GM20431 (cell line): ENCODE measurements around the gene SLCO2A1.

ENCODE experiments used
- in situ Hi-C: fragments of 300-500 bp; cut with MseI, MboI; formaldehyde crosslinking; loops from one replicate; pipeline ENCODE4 v1.15.0; 2020; ENCODE audit warnings: low sequenced_read_pairs; ENCODE audit not compliant: unreplicated experiment

Gene SLCO2A1

GRCh38 chr3:133917144-133917543 lies 112.6 kb downstream of the SLCO2A1 start:
- in situ Hi-C loops, result no loop called here

- in situ Hi-C loops, result no loop called here
Measured at GRCh38 chr3:133915685-133916658, 113.8 kb downstream of the SLCO2A1 start.

DNA sequence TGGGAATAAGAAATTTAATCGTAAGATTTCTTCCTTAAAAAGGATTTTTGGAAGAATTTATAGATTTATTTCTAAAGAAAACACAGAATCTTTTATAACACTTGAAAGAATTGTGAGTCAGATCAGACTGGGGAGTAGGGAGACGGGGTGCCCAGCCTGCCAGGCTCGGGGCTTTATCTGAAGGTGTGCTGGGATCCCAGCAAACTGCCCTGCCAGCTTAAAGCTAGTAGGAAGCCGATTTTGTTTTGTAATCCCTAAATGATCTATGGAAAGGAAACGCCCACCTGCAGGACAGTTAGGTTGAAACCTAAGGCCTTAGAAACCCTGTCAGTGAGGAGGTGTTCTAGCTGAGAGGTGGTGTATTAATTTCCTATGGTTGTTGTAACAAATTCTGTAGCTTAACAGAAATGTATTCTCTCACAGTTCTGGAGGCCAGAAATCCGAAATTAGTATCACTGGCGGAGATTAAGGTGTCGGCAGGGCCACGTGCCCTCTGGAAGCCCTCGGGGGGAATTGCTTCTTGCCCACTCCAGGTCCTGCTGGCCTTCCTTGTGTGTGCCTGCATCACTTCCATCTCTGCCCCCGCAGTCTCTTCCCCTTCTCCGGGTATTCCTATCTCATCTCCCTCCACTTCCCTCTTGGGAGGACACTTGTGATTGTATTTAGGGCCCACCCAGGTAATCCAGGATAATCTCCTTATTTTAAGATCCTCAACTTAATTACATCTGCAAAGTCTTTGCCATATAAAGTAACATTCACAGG lies 114.7 kb downstream of the SLCO2A1 start:
- in situ Hi-C loops, result no loop called here

- in situ Hi-C loops, result no loop called here
Measured at GRCh38 chr3:133910422-133910821, 119.3 kb downstream of the SLCO2A1 start.

- in situ Hi-C loops, result no loop called here
Measured at GRCh38 chr3:133905376-133905775, 124.3 kb downstream of the SLCO2A1 start.

DNA sequence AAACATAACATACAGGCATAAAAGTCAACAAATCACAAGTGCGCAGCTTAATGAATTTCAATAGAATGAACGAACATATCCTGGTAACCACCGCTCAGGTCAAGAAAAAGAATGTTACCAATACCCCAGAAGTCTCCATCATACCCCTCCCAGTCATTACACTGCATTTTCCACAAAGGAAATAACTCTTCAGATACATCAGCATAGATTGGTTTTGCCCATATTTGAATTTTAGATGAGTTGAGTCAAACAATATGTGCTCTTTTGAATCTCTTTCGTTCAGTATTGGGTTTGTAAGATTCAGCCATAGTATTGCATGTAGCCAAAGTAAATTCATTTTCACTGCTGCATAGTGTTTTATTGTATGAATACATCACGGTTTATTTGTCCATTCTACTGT lies 127.9 kb downstream of the SLCO2A1 start:
- in situ Hi-C loops, result no loop called here

- in situ Hi-C loops, result no loop called here
Measured at GRCh38 chr3:133901083-133901482, 128.6 kb downstream of the SLCO2A1 start.

GRCh38 chr3:133899311-133899710 lies 130.4 kb downstream of the SLCO2A1 start:
- in situ Hi-C loops, result no loop called here

DNA sequence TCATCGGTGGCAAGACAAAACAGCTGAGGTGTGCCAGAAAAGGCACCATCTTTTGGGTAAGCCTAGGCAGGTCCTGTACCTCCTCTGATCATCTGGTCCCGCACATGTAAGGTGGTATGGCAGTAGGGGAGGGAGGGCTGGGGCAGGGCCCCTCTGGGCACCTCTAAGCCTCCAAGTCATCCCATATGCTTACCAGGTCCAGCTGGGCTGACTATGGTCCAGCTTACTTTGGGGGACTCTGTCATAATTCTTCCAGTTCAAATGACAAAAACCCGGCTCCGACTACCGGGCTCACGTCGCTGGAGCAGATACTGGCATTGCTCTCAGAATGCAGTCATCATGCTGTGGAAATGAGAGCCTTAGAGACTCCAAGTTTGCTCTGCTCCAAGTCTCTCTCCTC lies 132.2 kb downstream of the SLCO2A1 start:
- in situ Hi-C loops, result no loop called here

DNA sequence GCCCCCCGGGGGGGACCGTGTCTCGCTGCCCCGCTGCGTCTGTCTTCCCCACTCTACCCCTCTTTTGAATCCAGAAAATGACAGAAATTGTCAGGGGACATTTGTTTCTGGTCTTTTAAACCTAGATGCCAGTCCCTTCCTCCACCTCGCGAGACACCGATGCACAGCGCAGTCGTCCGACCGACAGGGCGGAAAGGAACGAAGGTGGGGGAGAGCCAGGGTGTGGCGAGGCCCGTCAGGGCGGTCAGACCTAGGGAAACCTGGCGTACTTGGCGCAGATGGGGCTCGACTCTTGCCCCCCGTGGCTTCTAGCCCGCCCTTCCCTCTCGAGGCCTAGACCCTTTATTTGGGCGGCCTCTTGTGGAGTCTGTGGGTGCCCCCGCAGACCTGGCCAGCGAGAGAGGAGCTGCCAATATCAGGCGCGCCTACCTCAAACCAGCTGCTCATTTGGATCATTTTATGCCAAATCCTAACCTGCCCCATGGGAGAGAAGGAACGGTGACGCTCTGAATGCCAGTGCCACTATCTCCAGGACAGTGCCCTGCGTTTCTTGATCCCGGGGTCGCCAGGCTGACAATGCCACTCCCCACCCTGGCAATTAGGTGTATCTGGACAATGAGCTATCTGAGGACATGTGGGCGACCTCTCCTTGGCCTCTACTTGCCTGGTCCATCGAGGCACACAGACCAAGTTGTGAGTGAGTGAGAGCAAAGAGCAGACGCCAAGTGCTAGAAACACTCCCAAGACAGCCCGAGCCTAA lies 133.5 kb downstream of the SLCO2A1 start:
- in situ Hi-C loops, result no loop called here

DNA sequence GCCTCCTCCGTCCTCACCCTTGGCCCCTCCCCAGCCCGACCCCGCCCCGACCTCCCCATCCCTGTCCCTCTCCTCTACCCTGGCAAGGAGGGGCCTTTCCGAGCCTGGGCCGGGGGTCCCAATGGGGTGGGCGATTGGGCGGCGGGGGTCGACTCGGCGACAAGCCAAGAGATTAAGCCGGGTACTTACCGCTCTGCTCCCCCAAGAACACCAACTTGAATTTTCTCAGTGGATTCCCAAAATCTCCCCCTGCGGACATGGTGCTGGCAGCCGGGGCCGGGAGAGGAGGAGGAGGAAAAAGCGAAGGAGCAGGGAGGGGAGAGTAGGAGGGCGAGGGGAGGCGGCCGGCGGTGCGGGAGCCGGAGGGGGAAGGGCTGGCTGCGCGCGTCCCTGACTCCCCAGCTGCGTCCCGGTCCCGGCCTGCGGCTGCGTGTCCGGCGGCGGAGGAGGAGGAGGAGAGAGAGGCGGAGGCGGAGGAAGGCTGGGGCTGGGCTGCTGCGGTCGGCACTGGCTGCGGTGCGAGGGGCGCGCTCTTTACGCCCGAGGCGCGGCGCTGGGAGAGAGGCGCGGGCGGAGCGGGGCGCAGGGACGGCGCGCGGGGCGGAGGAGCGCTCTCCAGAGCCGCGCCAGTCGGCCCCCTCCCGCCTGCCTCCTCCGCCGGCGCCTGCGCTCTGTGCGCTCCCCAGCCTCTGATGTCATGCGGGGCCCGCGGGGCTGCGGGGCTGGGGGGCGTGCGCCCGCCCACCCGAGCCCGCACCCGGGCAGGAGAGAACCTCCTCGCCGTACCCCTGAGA lies 134.3 kb downstream of the SLCO2A1 start, which contains the start of gene RAB6B:
Gene RAB6B, minus strand, starts transcription at position 675 of the 794 bp plus-strand sequence. Its CDS starts 416 bp downstream, at position 259.
- in situ Hi-C loops, result no loop called here

GRCh38 chr3:133894353-133895207 lies 135.1 kb downstream of the SLCO2A1 start:
- in situ Hi-C loops, result no loop called here

DNA sequence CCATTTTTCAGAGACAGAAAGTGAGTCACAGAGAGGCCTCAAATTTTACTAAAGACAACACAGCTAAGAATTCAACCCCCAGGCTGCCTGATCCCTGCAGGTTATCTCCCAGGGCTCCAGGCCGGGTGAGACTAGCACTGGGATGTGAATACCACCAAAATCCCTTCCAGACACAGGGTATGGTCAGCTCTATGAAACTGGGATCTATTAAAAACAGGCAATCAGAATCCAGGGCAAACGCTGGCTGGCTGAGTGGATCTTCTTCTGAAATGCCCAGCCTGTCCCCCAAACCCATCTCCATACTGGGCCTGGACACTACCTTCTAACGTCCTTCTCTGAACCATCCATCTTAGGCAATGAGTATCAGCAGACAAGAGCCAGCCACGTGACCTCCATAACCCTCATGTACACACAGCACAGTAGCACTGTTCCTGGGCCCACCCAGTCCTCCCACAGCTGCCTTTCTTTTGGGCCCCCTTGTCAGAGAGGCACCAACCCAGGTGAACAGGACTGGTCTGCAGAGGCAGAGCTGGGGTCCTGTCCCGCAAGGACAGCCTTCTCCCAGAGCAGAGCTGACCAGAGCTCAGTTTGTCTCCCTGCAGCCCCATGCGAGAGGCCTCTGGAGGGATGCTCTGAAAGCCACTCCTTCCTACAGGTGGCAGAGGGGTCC lies 135.9 kb downstream of the SLCO2A1 start:
- in situ Hi-C loops, result no loop called here

- in situ Hi-C loops, result no loop called here
Measured at GRCh38 chr3:133892541-133893231, 137.0 kb downstream of the SLCO2A1 start.

- in situ Hi-C loops, result no loop called here
Measured at GRCh38 chr3:133891662-133892378, 137.9 kb downstream of the SLCO2A1 start.

DNA sequence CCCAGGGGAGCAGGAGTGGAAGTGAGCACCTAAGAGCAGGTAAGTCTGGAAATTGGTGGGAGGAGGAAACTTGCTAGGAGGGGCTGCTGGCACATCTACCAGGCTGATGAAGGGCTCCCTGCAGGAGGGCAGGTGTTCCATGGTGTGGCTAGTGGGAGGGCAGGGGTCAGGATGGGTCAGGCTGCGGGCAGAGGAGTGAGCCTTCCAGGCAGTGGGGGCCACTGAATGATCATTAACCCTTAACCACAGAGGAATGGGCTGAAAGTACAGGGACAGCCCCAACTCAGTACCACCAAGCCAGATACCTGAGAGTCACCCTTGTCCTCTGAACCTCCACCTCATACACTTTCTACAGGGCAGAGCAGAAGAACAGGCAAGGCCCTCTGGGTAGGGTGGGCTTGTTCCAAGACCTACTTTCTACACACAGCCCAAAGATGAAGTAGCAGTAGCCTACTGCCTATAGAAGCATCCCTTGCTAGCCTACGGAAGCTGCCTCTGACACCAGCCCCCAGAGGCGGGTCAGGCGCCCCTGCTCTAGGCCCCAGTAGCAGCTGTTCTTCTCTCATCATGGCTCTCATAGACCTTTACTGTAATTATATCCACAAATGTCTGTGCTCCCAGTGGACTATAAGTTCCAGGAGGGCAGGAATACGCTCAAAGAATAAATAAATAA lies 138.6 kb downstream of the SLCO2A1 start:
- in situ Hi-C loops, result no loop called here
